ENCODE results near the gene FAM78B. TPM values are rescaled to one million over a fixed set of nuclear protein-coding genes. Genes with fewer than 3 reads are reported as not detected.

The FAM78B gene
- total and polyA plus RNA-seq, 2 donors (not counting 3 experiments of a cell fraction or from before 2014, with no cell fraction given), result 0.10 TPM; not detected in 1

- H3K4me1 ChIP-seq (ENCODE audit: control insufficient read depth, extremely low read depth, insufficient read depth, low read length), result peaks cover 6% of the 10 kb centered on the region
- peaks cover 17 to 21% of the 10 kb centered on the region in 2 experiments for H3K27me3 ChIP-seq (ENCODE audit: control insufficient read depth in 2 of 2, insufficient read depth in 2 of 2, low read length in 2 of 2)
- H3K4me2 ChIP-seq (ENCODE audit: insufficient read depth, low read length), result no peak overlapping the region
- H3K27ac ChIP-seq (ENCODE audit: insufficient read depth, low read depth, low read length), result no peak overlapping the region
- H3K9me1 ChIP-seq (replicated peaks; ENCODE audit: control insufficient read depth, extremely low read depth, insufficient read depth, low read length), result no peaks in the 10 kb centered on the region
- no peak for TF ChIP-seq EZH2 (IDR thresholded peaks at IDR 0.05; ENCODE audit: borderline replicate concordance, low read depth, low read length, severe bottlenecking)
- no peak for TF ChIP-seq POLR2AphosphoS5 (IDR thresholded peaks at IDR 0.05; ENCODE audit: insufficient read depth, low read depth, low read length)
- no peak for TF ChIP-seq CTCF (IDR thresholded peaks at IDR 0.05; ENCODE audit: extremely low read depth in 1 of 2, insufficient read depth in 1 of 2, low read depth in 1 of 2, low read length in 2 of 2)
- TF ChIP-seq GATA2 (IDR thresholded peaks at IDR 0.05; ENCODE audit: insufficient read depth, insufficient read length, low read depth, low read length), result no peak
- TF ChIP-seq MYC (IDR thresholded peaks at IDR 0.05; ENCODE audit: low read depth, low read length), result no peak
- TF ChIP-seq JUN (IDR thresholded peaks at IDR 0.05; ENCODE audit: borderline replicate concordance, insufficient read depth, insufficient read length, low read depth), result no peak
- no peak for TF ChIP-seq MAX (IDR thresholded peaks at IDR 0.05; ENCODE audit: insufficient read depth, insufficient read length)
- TF ChIP-seq POLR2A (IDR thresholded peaks at IDR 0.05; ENCODE audit: low read depth, low read length), result no peak
- DNase-seq (ENCODE audit: low read depth, low spot score) (no peak), FAIRE-seq (no peak)
- dilution Hi-C loops (cut with MboI; ENCODE audit: extremely low pct_ligation_motif_present, low sequenced_read_pairs), result no loop called here
- H3K79me2 ChIP-seq (ENCODE audit: control insufficient read depth, insufficient read depth, low read length), result no peaks in the 10 kb centered on the region
- peak overlapping the region in 1 of 3 experiments; percentile 53 for H3K4me3 ChIP-seq (replicated peaks in 1 of 3; ENCODE audit: insufficient read depth in 1 of 3, low read depth in 1 of 3, low read length in 3 of 3)
- CTCF ChIA-PET, result interaction anchor here (1.5 kb wide), 1 partner anchor 313 kb away, joined by 3 read pairs; no protein-coding TSS in a partner anchor
- no peaks in the 10 kb centered on the region for H3K9me3 ChIP-seq (replicated peaks; ENCODE audit: control insufficient read depth, insufficient read depth, low read length)
- H3K9ac ChIP-seq (replicated peaks; ENCODE audit: extremely low read depth, insufficient read depth, low read length), result no peak overlapping the region
- no peaks in the 10 kb centered on the region for H4K20me1 ChIP-seq (replicated peaks; ENCODE audit: control insufficient read depth, extremely low read depth, insufficient read depth, low read length)
- BruUV-seq (replicated peaks), result no TSS peak
- POLR2A ChIA-PET, result no interaction called here
- intact Hi-C loops (cut with micrococcal nuclease), result loop anchor here (10.0 kb wide), 1 partner anchor 562 kb away; no protein-coding TSS in a partner anchor
- H3K36me3 ChIP-seq (ENCODE audit: control insufficient read depth in 2 of 2, extremely low read depth in 1 of 2, insufficient read depth in 2 of 2, low read length in 2 of 2), result no peaks in the 10 kb centered on the region
- no peak overlapping the region for H2AFZ ChIP-seq (ENCODE audit: low read depth, low read length)
Observed at GRCh38 chr1:166166329-166166697, 488 bp downstream of the FAM78B start.
